Activated T-cell treated with anti-CD3 and anti-CD28 coated beads, Interleukin-2, amount 50 U/mL, for 72 hours (primary cell): ENCODE data around the gene DNAJC10. TPM values are rescaled to one million over a fixed set of nuclear protein-coding genes. Genes with fewer than 3 reads are reported as not detected.
"Not testable (repeated sequence)": the region's sequence is repeated elsewhere in the genome, so short reads cannot be mapped to it uniquely, and the experiment has no call there.

ENCODE experiments used
- ATAC-seq, 2 donors: fragments of 150-1000 bp; cut with Tn5 transposase; replicated peaks in 1 of 2; 2 replicates each; pipeline ENCODE4 v1.10.0; 2021; ENCODE audit warnings: moderate library complexity in 2 of 2, mild to moderate bottlenecking in 1 of 2
- DNase-seq, 2 donors: peaks; one replicate each; pipeline ENCODE4 v3.0.0; 2021 to 2022; ENCODE audit warnings: mixed read lengths in 1 of 2
- H3K27ac Mint-ChIP-seq: one replicate; pipeline ENCODE4 v1.8.0; 2022; ENCODE audit warnings: mild to moderate bottlenecking, moderate library complexity, mixed read lengths
- H3K27me3 Mint-ChIP-seq: one replicate; pipeline ENCODE4 v1.8.0; 2022; ENCODE audit warnings: low read depth, mixed read lengths
- H3K36me3 Mint-ChIP-seq, 2 donors: one replicate each; pipeline ENCODE4 v1.8.0; 2022; ENCODE audit warnings: mixed read lengths in 2 of 2, mild to moderate bottlenecking in 1 of 2; ENCODE audit not compliant: insufficient read depth in 2 of 2
- H3K4me1 Mint-ChIP-seq: one replicate; pipeline ENCODE4 v1.8.0; 2022; ENCODE audit warnings: low read depth, mixed read lengths
- H3K4me3 Mint-ChIP-seq, 2 donors: one replicate each; pipeline ENCODE4 v1.8.0; 2022; ENCODE audit warnings: mild to moderate bottlenecking in 2 of 2, mixed read lengths in 2 of 2, moderate library complexity in 2 of 2
- H3K9me3 Mint-ChIP-seq, 2 donors: one replicate each; pipeline ENCODE4 v1.8.0; 2022; ENCODE audit warnings: mixed read lengths in 2 of 2
- total RNA-seq, 2 donors: library from RNA; stranded (reverse); gene quantifications; one replicate each; pipeline ENCODE4 v1.2.3, GENCODE V29; 2022

DNAJC10 gene
- total RNA-seq, 2 donors from 2014 or later: 50.9 to 57.5 TPM

DNA sequence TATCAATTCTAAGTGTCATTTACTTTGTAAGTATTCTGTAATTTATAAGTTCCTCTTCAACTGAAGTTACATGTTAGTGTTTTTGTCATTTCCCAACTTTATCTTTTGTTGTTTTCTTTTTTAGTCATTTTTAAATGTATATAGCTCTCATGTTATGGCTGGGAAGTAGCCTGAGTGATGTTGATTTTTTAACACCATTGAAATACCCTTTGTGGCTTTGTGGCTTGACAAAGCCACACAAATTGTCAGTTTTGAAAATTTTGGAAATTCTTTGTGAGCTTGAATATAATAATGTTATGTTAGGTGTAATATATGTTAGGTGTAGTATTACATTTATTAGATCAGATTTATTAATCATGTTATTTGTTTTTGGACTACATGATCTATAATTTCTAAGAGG is 16.7 kb downstream of the DNAJC10 start:
- peaks cover 5 to 17% of the 10 kb centered on the region in 2 donors for H3K36me3 Mint-ChIP-seq

DNA sequence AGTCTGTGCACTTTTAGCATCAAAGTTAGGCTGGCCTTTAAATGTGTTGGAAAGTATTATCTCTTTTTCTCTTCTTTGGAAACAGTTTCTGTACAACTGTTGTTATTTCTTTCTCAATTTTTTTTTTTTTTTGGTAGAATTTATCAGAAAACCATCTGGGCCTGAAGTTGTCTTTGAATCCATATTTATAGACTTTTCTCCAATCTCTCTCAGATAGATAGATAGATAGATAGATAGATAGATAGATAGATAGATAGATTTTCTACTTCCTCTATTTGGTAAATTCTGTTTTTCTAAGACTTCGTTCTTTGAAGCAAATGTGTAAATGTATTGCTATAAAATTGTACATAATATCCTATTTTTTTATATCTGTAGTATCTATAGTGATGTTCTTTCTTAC is 17.5 kb downstream of the DNAJC10 start:
- Mint-ChIP-seq H3K4me3 (no peak overlapping the region), H3K27ac (no peak overlapping the region), H3K9me3 (no peaks in the 10 kb centered on the region), H3K4me1 (no peaks in the 10 kb centered on the region), H3K36me3 (peaks cover 5 to 18% of the 10 kb centered on the region in 2 donors), H3K27me3 (no peaks in the 10 kb centered on the region)
- no peak for DNase-seq
- ATAC-seq: no peak

More for the DNA sequence above, 16.7 kb downstream of the DNAJC10 start:
- H3K4me1 Mint-ChIP-seq: no peaks in the 10 kb centered on the region
- no peak for ATAC-seq
- H3K27me3 Mint-ChIP-seq: no peaks in the 10 kb centered on the region
- H3K4me3 Mint-ChIP-seq: no peak overlapping the region
- DNase-seq: no peak
- H3K27ac Mint-ChIP-seq: peak overlapping the region; percentile 46
- no peaks in the 10 kb centered on the region for H3K9me3 Mint-ChIP-seq

DNA sequence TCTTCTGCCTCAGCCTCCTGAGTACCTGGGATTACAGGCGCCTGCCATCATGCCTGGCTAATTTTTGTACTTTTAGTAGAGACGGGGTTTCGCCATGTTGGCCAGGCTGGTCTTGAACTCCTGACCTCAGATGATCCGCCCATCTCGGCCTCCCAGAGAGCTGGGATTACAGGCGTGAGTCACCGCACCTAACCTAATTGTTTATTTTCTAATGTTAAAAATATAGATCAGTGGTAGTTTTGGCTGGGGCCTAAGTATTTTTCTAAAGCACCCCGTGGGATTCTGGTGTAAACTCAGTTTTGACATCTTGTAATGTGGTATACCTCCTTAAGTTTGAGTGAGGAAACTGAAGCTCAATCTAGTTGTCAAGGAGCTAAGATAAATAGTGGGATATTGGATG is 20.8 kb downstream of the DNAJC10 start:
- not testable (repeated sequence) for H3K4me3 Mint-ChIP-seq, H3K9me3 Mint-ChIP-seq, DNase-seq, H3K4me1 Mint-ChIP-seq, H3K27ac Mint-ChIP-seq, H3K27me3 Mint-ChIP-seq, ATAC-seq
- H3K36me3 Mint-ChIP-seq: peaks cover 4 to 13% of the 10 kb centered on the region in 2 donors

DNA sequence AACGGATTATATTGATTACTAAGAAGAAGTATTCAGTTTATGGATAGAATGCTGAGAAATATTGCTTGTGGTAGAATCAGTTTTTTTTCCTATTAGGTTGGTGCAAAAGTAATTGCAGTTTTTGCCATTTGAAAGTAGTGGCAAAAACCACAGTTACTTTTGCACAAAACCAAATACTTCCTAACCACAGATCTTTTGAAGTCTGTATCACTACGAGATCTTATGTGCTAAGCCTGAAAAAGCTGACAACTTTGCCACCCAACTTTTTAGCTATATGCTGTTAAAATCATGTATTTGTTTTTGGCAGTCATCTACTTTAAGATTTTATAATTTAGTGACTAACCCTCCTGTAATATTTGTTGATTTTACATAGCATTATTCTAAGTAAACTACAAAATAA is 24.6 kb downstream of the DNAJC10 start:
- no peaks in the 10 kb centered on the region for H3K9me3 Mint-ChIP-seq
- H3K4me3 Mint-ChIP-seq: no peak overlapping the region

GRCh38 chr2:182741620-182742019 is 25.6 kb downstream of the DNAJC10 start:
- Mint-ChIP-seq H3K36me3 (peaks cover 16 to 37% of the 10 kb centered on the region in 2 donors), H3K27me3 (no peaks in the 10 kb centered on the region), H3K4me3 (no peak overlapping the region)

More for the DNA sequence above, 24.6 kb downstream of the DNAJC10 start:
- H3K4me1 Mint-ChIP-seq: no peaks in the 10 kb centered on the region
- peaks cover 13 to 34% of the 10 kb centered on the region in 2 donors for H3K36me3 Mint-ChIP-seq
- no peak for ATAC-seq
- no peak for DNase-seq
- no peak overlapping the region for H3K27ac Mint-ChIP-seq
- no peaks in the 10 kb centered on the region for H3K27me3 Mint-ChIP-seq

DNA sequence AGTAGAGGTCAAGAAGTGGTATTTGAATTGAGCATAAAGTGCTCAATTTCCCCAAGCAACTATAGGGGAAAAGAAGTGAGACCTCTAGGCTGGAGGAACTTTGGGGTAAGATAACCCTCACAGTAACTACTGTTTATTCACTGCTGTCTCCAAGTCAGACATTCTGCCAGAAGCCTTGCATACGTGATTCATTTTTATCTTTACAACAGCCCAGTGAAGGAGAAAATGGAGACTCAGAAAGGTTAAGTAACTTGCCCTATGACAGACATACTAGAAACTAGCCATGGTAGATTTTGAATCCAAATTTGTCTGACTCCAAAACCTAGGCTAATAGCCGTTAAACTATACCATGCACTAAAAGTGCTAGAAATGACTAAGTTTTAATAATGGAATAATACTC is 28.4 kb downstream of the DNAJC10 start:
- peaks cover 15 to 33% of the 10 kb centered on the region in 2 donors for H3K36me3 Mint-ChIP-seq
- H3K4me3 Mint-ChIP-seq: no peak overlapping the region
- H3K27me3 Mint-ChIP-seq: no peaks in the 10 kb centered on the region

More at GRCh38 chr2:182741620-182742019, 25.6 kb downstream of the DNAJC10 start:
- Mint-ChIP-seq H3K27ac (no peak overlapping the region), H3K4me1 (no peaks in the 10 kb centered on the region), H3K9me3 (no peaks in the 10 kb centered on the region)
- ATAC-seq (no peak), DNase-seq (no peak)

GRCh38 chr2:182745061-182745460 is 29.0 kb downstream of the DNAJC10 start:
- Mint-ChIP-seq H3K9me3 (peaks cover 0 to 2% of the 10 kb centered on the region in 2 donors), H3K4me1 (no peaks in the 10 kb centered on the region), H3K27me3 (no peaks in the 10 kb centered on the region), H3K36me3 (peaks cover 18 to 36% of the 10 kb centered on the region in 2 donors), H3K27ac (no peak overlapping the region), H3K4me3 (no peak overlapping the region)
- DNase-seq (no peak), ATAC-seq (no peak)

More for the DNA sequence above, 28.4 kb downstream of the DNAJC10 start:
- Mint-ChIP-seq H3K4me1 (no peaks in the 10 kb centered on the region), H3K9me3 (peaks cover 0 to 2% of the 10 kb centered on the region in 2 donors), H3K27ac (no peak overlapping the region)
- DNase-seq (no peak), ATAC-seq (no peak)

GRCh38 chr2:182745894-182746293 is 29.8 kb downstream of the DNAJC10 start:
- not testable (repeated sequence) for DNase-seq, H3K4me3 Mint-ChIP-seq, H3K27me3 Mint-ChIP-seq, H3K4me1 Mint-ChIP-seq, H3K27ac Mint-ChIP-seq, ATAC-seq, H3K9me3 Mint-ChIP-seq
- H3K36me3 Mint-ChIP-seq: peaks cover 21 to 38% of the 10 kb centered on the region in 2 donors

DNA sequence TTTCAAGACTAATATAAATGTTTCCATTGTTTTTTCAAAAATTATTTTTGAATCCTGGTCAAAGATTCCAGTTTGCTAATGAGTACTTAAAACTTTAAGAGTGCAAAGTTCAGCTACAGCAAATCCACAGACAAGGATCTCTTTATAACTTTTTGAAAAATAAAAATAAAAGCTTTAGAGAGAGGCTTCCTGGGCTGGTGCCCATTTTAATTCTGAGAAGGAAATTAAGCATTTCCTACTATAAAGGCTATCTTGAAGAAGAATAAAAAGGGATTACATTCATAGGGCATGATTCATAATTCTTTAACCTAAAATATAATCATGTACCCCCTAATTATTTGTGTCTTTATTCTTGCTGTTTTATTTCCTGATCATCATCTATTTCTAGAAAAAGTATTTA is 38.2 kb downstream of the DNAJC10 start:
- ATAC-seq (no peak), DNase-seq (no peak)
- Mint-ChIP-seq H3K9me3 (no peaks in the 10 kb centered on the region), H3K36me3 (peaks cover 11 to 23% of the 10 kb centered on the region in 2 donors), H3K4me1 (no peaks in the 10 kb centered on the region), H3K27me3 (no peaks in the 10 kb centered on the region), H3K27ac (no peak overlapping the region), H3K4me3 (no peak overlapping the region)

DNA sequence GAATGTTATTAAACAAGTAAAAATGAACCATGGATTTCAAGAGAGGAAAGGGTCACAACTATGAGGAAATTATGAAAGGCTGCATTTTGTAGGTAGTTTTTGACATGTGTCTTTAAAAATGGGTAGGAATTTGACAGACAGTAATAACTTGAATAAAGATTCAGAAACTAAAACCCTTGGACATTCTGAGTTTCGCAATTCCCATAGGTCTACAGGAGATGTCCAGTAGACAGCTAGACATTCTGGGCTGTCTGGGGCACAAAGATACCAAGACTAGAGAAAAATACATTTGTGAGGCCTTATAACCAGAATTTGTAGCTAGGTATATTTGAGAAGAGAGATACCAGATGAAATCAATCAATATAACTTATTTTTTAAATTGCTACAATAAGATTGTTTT is 42.3 kb downstream of the DNAJC10 start:
- Mint-ChIP-seq H3K4me1 (no peaks in the 10 kb centered on the region), H3K27me3 (no peaks in the 10 kb centered on the region), H3K4me3 (no peak overlapping the region), H3K9me3 (no peaks in the 10 kb centered on the region), H3K36me3 (peaks cover 11 to 25% of the 10 kb centered on the region in 2 donors), H3K27ac (no peak overlapping the region)
- ATAC-seq: no peak
- no peak for DNase-seq

- Mint-ChIP-seq H3K27ac (no peak overlapping the region), H3K9me3 (no peaks in the 10 kb centered on the region), H3K36me3 (peaks cover 13 to 28% of the 10 kb centered on the region in 2 donors), H3K4me3 (no peak overlapping the region), H3K4me1 (no peaks in the 10 kb centered on the region), H3K27me3 (no peaks in the 10 kb centered on the region)
- no peak for ATAC-seq
- no peak for DNase-seq
Observed at GRCh38 chr2:182761903-182762302, 45.8 kb downstream of the DNAJC10 start.

DNA sequence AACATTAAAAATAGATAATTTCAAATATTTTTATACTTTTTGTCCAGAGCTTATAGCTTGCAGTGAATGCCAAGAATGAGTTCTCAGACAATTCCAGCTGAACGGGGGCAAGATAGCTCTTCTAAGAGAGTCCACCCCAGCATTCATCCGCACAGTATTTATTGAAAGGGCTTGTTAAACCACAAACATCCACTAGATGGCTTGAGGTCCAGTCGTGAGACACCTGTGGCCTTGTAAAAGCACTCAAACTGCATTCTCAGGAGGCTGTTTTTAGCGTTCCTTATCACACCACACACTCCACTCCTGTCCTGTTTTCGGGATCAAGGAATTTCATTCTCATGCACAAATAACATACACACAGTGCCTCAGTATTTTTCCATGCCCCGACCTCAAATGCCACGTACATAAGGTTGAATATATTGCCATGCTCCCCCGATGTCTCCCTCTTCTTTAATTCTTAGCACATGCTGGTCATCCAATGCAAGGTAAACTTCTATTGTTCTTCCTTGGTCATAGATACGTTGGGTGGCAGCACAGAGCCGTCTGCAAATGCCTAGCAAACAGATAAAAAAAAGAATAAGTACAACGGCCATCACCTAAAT is 47.4 kb downstream of the DNAJC10 start:
- Mint-ChIP-seq H3K27me3 (no peaks in the 10 kb centered on the region), H3K36me3 (peaks cover 17 to 30% of the 10 kb centered on the region in 2 donors), H3K4me1 (peaks cover 4% of the 10 kb centered on the region), H3K27ac (no peak overlapping the region), H3K4me3 (no peak overlapping the region), H3K9me3 (peaks cover 0 to 3% of the 10 kb centered on the region in 2 donors)
- ATAC-seq: no peak
- peak in 1 of 2 donors; percentile 2 for DNase-seq

GRCh38 chr2:182766626-182767025 is 50.6 kb downstream of the DNAJC10 start:
- Mint-ChIP-seq H3K27ac (no peak overlapping the region), H3K36me3 (peaks cover 32 to 38% of the 10 kb centered on the region in 2 donors), H3K4me1 (peaks cover 4% of the 10 kb centered on the region), H3K4me3 (no peak overlapping the region), H3K27me3 (no peaks in the 10 kb centered on the region), H3K9me3 (peaks cover 7 to 9% of the 10 kb centered on the region in 2 donors)
- DNase-seq (no peak), ATAC-seq (no peak)

GRCh38 chr2:182767578-182767977 is 51.5 kb downstream of the DNAJC10 start:
- peaks cover 4% of the 10 kb centered on the region for H3K4me1 Mint-ChIP-seq
- H3K4me3 Mint-ChIP-seq: no peak overlapping the region

More at GRCh38 chr2:182767578-182767977, 51.5 kb downstream of the DNAJC10 start:
- Mint-ChIP-seq H3K27ac (no peak overlapping the region), H3K27me3 (no peaks in the 10 kb centered on the region), H3K36me3 (peaks cover 38 to 47% of the 10 kb centered on the region in 2 donors), H3K9me3 (peaks cover 15% of the 10 kb centered on the region in 2 donors)
- no peak for DNase-seq
- no peak for ATAC-seq
